Measurements from ENCODE around the gene GABBR2.

DNA sequence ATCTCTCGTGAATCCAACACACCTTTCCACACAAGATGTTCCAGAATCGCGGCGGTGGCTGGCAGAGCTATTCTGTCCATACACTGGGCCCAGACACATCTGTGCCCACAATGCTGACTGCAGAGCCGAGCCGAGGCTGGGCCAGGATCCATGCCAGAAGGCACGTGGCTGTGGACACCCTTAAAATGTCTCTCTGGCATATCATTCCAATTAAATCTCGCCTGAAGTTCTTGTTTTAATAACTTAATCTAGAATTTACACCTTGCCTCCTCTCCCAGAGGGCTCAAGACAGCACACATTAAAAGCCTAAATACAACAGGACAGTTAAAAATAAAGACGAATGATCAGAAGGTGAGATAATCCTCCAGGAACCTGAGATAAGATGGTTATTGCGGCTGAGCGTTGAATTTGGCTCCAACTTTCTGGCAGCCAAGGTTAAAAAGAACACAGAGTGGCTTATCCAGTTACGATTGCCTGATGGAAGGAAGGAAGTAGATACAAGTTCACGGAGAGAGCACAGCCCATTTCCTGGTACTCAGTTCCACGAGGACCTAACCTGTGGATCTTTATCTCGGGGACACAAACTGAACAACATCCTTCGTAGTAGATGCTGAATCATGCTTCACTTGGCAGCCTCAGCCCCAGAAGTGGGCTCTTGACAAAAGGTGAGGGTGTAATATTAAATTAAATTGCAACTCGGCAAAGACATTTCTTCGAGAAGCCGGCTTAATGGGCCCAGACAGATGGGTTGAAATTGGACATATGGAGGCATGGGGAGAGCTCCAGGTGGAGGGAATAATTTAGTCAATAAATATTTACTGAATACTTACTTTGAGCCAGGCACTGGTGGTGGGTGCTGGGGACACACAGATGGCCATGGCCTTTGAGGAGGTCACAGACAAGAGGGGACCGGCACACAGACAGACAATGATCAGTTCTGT, 367.3 kb downstream of the GABBR2 start:
- TF ChIP-seq, protein P1, sequence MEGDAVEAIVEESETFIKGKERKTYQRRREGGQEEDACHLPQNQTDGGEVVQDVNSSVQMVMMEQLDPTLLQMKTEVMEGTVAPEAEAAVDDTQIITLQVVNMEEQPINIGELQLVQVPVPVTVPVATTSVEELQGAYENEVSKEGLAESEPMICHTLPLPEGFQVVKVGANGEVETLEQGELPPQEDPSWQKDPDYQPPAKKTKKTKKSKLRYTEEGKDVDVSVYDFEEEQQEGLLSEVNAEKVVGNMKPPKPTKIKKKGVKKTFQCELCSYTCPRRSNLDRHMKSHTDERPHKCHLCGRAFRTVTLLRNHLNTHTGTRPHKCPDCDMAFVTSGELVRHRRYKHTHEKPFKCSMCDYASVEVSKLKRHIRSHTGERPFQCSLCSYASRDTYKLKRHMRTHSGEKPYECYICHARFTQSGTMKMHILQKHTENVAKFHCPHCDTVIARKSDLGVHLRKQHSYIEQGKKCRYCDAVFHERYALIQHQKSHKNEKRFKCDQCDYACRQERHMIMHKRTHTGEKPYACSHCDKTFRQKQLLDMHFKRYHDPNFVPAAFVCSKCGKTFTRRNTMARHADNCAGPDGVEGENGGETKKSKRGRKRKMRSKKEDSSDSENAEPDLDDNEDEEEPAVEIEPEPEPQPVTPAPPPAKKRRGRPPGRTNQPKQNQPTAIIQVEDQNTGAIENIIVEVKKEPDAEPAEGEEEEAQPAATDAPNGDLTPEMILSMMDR (conservative IDR thresholded peaks at IDR 0.05; ENCODE audit: low read length), result no peak
- TF ChIP-seq EZH2phosphoT487 (IDR thresholded peaks at IDR 0.05; ENCODE audit: borderline replicate concordance, low read depth, low read length), result no peak
